HEK293 (cell line): ENCODE results near the gene CDC42SE2.
"Not testable (repeated sequence)": the region's sequence is repeated elsewhere in the genome, so short reads cannot be mapped to it uniquely, and the experiment has no call there.

Experiments used
- CTCF ChIA-PET: fragments of 350-600 bp; formaldehyde crosslinking; extraction: SDS; loops from one replicate; lab custom pipeline; 2021; ENCODE audit warnings: antibody characterized with exemption; lab: Yijun Ruan, JAX
- POLR2A ChIA-PET: fragments of 300-600 bp; formaldehyde crosslinking; extraction: SDS; loops from one replicate; lab custom pipeline; 2020; ENCODE audit warnings: antibody characterized with exemption, inconsistent platforms; lab: Yijun Ruan, JAX
- H3K27ac ChIP-seq: fragments of 200-500 bp; sonication (Bioruptor generic); 2 replicates; pipeline ENCODE4 v1.5.1; 2014; ENCODE audit warnings: low read depth, low read length, control low read depth, inconsistent platforms; ENCODE audit errors: extremely low read depth
- H3K36me3 ChIP-seq, 2 experiments: fragments of 200-500 bp in 1 of 2; sonication (Bioruptor generic) in 1 of 2; 1 replicate in 1 of 2; 2 replicates in 1 of 2; pipeline ENCODE4 v1.5.1; 2014 to 2017; ENCODE audit warnings: inconsistent platforms in 2 of 2, low read length in 2 of 2; ENCODE audit not compliant: control insufficient read depth in 2 of 2, insufficient read depth in 1 of 2
- H3K4me1 ChIP-seq: fragments of 200-500 bp; sonication (Bioruptor generic); 2 replicates; pipeline ENCODE4 v1.5.1; 2014; ENCODE audit warnings: mild to moderate bottlenecking, low read length, inconsistent platforms; ENCODE audit not compliant: control insufficient read depth, insufficient read depth
- H3K4me3 ChIP-seq: 2 replicates; pipeline ENCODE4 v1.5.1; 2011; ENCODE audit warnings: low read depth, mild to moderate bottlenecking, control low read depth, low read length, moderate library complexity
- H3K9me3 ChIP-seq: fragments of 200-500 bp; sonication (Bioruptor generic); 2 replicates; pipeline ENCODE4 v1.5.1; 2014; ENCODE audit warnings: low read depth, low read length, inconsistent platforms; ENCODE audit not compliant: control insufficient read depth, insufficient read depth
- GLI2 ChIP-seq: fragments of 450-650 bp; formaldehyde crosslinking; IDR thresholded peaks from 2 replicates; pipeline ENCODE4; 2017; ENCODE audit warnings: missing biosample characterization, missing genetic modification characterization, low read depth, borderline replicate concordance
- KLF10 ChIP-seq: fragments of 450-650 bp; IDR thresholded peaks from 2 replicates; pipeline ENCODE4 v1.5.1; 2018; ENCODE audit warnings: missing biosample characterization, mild to moderate bottlenecking, missing genetic modification characterization
- KLF17 ChIP-seq: fragments of 450-650 bp; formaldehyde crosslinking; IDR thresholded peaks from 2 replicates; pipeline ENCODE4 v1.5.1; 2016; ENCODE audit warnings: missing biosample characterization, missing genetic modification characterization
- PBX3 ChIP-seq: sonication (generic); formaldehyde crosslinking; IDR thresholded peaks from 2 replicates; pipeline ENCODE4 v1.8.1; 2022; ENCODE audit warnings: mild to moderate bottlenecking, moderate library complexity, missing genetic modification reagents
- REPIN1 ChIP-seq: fragments of 450-650 bp; formaldehyde crosslinking; IDR thresholded peaks from 2 replicates; pipeline ENCODE4 v1.5.1; 2017; ENCODE audit warnings: missing biosample characterization, missing genetic modification characterization, low read depth
- SP2 ChIP-seq: fragments of 450-650 bp; formaldehyde crosslinking; IDR thresholded peaks from 2 replicates; pipeline ENCODE4 v1.5.1; 2016; ENCODE audit warnings: missing biosample characterization, missing genetic modification characterization
- SP7 ChIP-seq: fragments of 450-650 bp; formaldehyde crosslinking; IDR thresholded peaks from 2 replicates; pipeline ENCODE4 v1.5.1; 2016; ENCODE audit warnings: missing biosample characterization, missing genetic modification characterization
- TRIM28 ChIP-seq: IDR thresholded peaks from 2 replicates; pipeline ENCODE4 v1.6.1; 2011; ENCODE audit warnings: low read length, control low read depth, borderline replicate concordance
- ZBTB48 ChIP-seq: fragments of 450-650 bp; formaldehyde crosslinking; IDR thresholded peaks from 2 replicates; pipeline ENCODE4 v1.5.1; 2016; ENCODE audit warnings: missing biosample characterization, missing genetic modification characterization
- ZFP37 ChIP-seq: fragments of 450-650 bp; formaldehyde crosslinking; IDR thresholded peaks from 2 replicates; pipeline ENCODE4 v1.5.1; 2016; ENCODE audit warnings: missing biosample characterization, missing genetic modification characterization
- ZNF16 ChIP-seq: fragments of 450-650 bp; formaldehyde crosslinking; IDR thresholded peaks from 2 replicates; pipeline ENCODE4 v1.5.1; 2016; ENCODE audit warnings: low read depth, missing biosample characterization, missing genetic modification characterization
- ZNF175 ChIP-seq: fragments of 450-650 bp; formaldehyde crosslinking; IDR thresholded peaks from 2 replicates; pipeline ENCODE4 v1.5.1; 2016; ENCODE audit warnings: missing biosample characterization, missing genetic modification characterization
- ZNF184 ChIP-seq: fragments of 450-650 bp; IDR thresholded peaks from 2 replicates; pipeline ENCODE4 v1.5.1; 2018; ENCODE audit warnings: missing biosample characterization, mild to moderate bottlenecking, missing genetic modification characterization
- ZNF211 ChIP-seq: fragments of 450-650 bp; formaldehyde crosslinking; IDR thresholded peaks from 2 replicates; pipeline ENCODE4 v1.5.1; 2016; ENCODE audit warnings: low read depth, missing biosample characterization, missing genetic modification characterization
- ZNF266 ChIP-seq: fragments of 450-650 bp; formaldehyde crosslinking; IDR thresholded peaks from 2 replicates; pipeline ENCODE4 v1.5.1; 2016; ENCODE audit warnings: missing biosample characterization, missing genetic modification characterization, low read depth
- ZNF274 ChIP-seq, 2 experiments: fragments of 200-500 bp in 1 of 2; fragments of 450-650 bp in 1 of 2; sonication (Bioruptor generic) in 1 of 2; formaldehyde crosslinking in 1 of 2; IDR thresholded peaks; 2 replicates each; pipeline versions ENCODE4 v1.5.1 to v1.6.1; 2014 to 2016; ENCODE audit warnings: borderline replicate concordance in 1 of 2, inconsistent platforms in 1 of 2, low read length in 1 of 2, missing biosample characterization in 1 of 2, missing genetic modification characterization in 1 of 2
- ZNF292 ChIP-seq: fragments of 450-650 bp; formaldehyde crosslinking; IDR thresholded peaks from 2 replicates; pipeline ENCODE4 v1.5.1; 2016; ENCODE audit warnings: low read depth, missing biosample characterization, missing genetic modification characterization, borderline replicate concordance
- ZNF350 ChIP-seq: fragments of 450-650 bp; formaldehyde crosslinking; IDR thresholded peaks from 2 replicates; pipeline ENCODE4 v1.5.0; 2017; ENCODE audit warnings: missing biosample characterization, mild to moderate bottlenecking, missing genetic modification characterization
- ZNF426 ChIP-seq: fragments of 450-650 bp; formaldehyde crosslinking; IDR thresholded peaks from 2 replicates; pipeline ENCODE4 v1.5.1; 2017; ENCODE audit warnings: missing biosample characterization, missing genetic modification characterization, mild to moderate bottlenecking, inconsistent platforms, moderate library complexity
- ZNF600 ChIP-seq: fragments of 450-650 bp; formaldehyde crosslinking; IDR thresholded peaks from 2 replicates; pipeline ENCODE4 v1.5.1; 2016; ENCODE audit warnings: missing biosample characterization, missing genetic modification characterization
- ZNF610 ChIP-seq: fragments of 450-650 bp; formaldehyde crosslinking; IDR thresholded peaks from 2 replicates; pipeline ENCODE4 v1.5.1; 2016; ENCODE audit warnings: missing biosample characterization, missing genetic modification characterization, borderline replicate concordance
- ZNF623 ChIP-seq: fragments of 450-650 bp; formaldehyde crosslinking; IDR thresholded peaks from 2 replicates; pipeline ENCODE4 v1.5.1; 2016; ENCODE audit warnings: missing biosample characterization, missing genetic modification characterization
- ZNF624 ChIP-seq: fragments of 450-650 bp; formaldehyde crosslinking; IDR thresholded peaks from 2 replicates; pipeline ENCODE4 v1.5.1; 2017; ENCODE audit warnings: missing biosample characterization, missing genetic modification characterization
- ZNF837 ChIP-seq: fragments of 450-650 bp; formaldehyde crosslinking; IDR thresholded peaks from 2 replicates; pipeline ENCODE4 v1.5.1; 2016; ENCODE audit warnings: missing biosample characterization, missing genetic modification characterization
- ZSCAN5A ChIP-seq: fragments of 450-650 bp; formaldehyde crosslinking; IDR thresholded peaks from 2 replicates; pipeline ENCODE4 v1.5.1; 2016; ENCODE audit warnings: missing biosample characterization, missing genetic modification characterization

CDC42SE2 gene

GRCh38 chr5:131329286-131329560 is 65.4 kb downstream of the CDC42SE2 start:
- POLR2A ChIA-PET: no interaction called here
- no peaks in the 10 kb centered on the region for H3K36me3 ChIP-seq

GRCh38 chr5:131330031-131330430 is 66.2 kb downstream of the CDC42SE2 start:
- CTCF ChIA-PET: no interaction called here
- no peak for TF ChIP-seq ZNF837 (tag by site-specific recombination)
- TF ChIP-seq ZNF211 (tag by site-specific recombination): no peak
- TF ChIP-seq ZFP37 (tag by site-specific recombination): no peak
- TF ChIP-seq ZNF624 (tag by site-specific recombination): no peak
- no peak for TF ChIP-seq ZNF426 (tag by site-specific recombination)
- no peak for TF ChIP-seq ZNF623 (tag by site-specific recombination)
- TF ChIP-seq KLF17 (tag by site-specific recombination): no peak
- POLR2A ChIA-PET: interaction anchor here (0.6 kb wide), 1 partner anchor 9 kb away, joined by 4 read pairs; no protein-coding TSS in a partner anchor
- no peak overlapping the region for H3K4me3 ChIP-seq
- no peaks in the 10 kb centered on the region for H3K36me3 ChIP-seq
- H3K9me3 ChIP-seq: no peaks in the 10 kb centered on the region
- H3K4me1 ChIP-seq: peaks cover 4% of the 10 kb centered on the region
- H3K27ac ChIP-seq: no peak overlapping the region

More at GRCh38 chr5:131329286-131329560, 65.4 kb downstream of the CDC42SE2 start:
- CTCF ChIA-PET: interaction anchor here (0.8 kb wide), 1 partner anchor 190 kb away, joined by 4 read pairs; no protein-coding TSS in a partner anchor
- H3K27ac ChIP-seq: no peak overlapping the region
- TF ChIP-seq ZSCAN5A (tag by site-specific recombination) (no peak), ZNF184 (tag by site-specific recombination) (no peak), PBX3 (no peak), ZNF350 (tag by site-specific recombination) (no peak), GLI2 (tag by site-specific recombination) (no peak), KLF17 (tag by site-specific recombination) (no peak), ZNF292 (tag by site-specific recombination) (no peak), ZNF600 (tag by site-specific recombination) (no peak), ZNF266 (tag by site-specific recombination) (no peak), REPIN1 (no peak), ZNF610 (tag by site-specific recombination) (no peak), ZNF274 (IDR thresholded peaks at IDR 0.05; ENCODE audit: low read length) (no peak), ZNF274 (tag by site-specific recombination; IDR thresholded peaks at IDR 0.05; ENCODE audit: borderline replicate concordance) (no peak), SP2 (no peak), TRIM28 (no peak), SP7 (tag by site-specific recombination) (no peak), ZNF16 (tag by site-specific recombination) (no peak), ZBTB48 (tag by site-specific recombination) (no peak), KLF10 (tag by site-specific recombination) (no peak), ZNF175 (tag by site-specific recombination) (no peak)
- TF ChIP-seq, all 188 proteins: peak for 0
- Histone ChIP-seq H3K9me3 (no peaks in the 10 kb centered on the region), H3K4me3 (no peak overlapping the region), H3K4me1 (peaks cover 4% of the 10 kb centered on the region)

GRCh38 chr5:131335756-131336155 is 71.9 kb downstream of the CDC42SE2 start:
- CTCF ChIA-PET, H3K27ac ChIP-seq, POLR2A ChIA-PET, H3K9me3 ChIP-seq, H3K36me3 ChIP-seq, H3K4me3 ChIP-seq, H3K4me1 ChIP-seq: not testable (repeated sequence)

- H3K4me3 ChIP-seq, POLR2A ChIA-PET, CTCF ChIA-PET, H3K4me1 ChIP-seq, H3K27ac ChIP-seq, H3K36me3 ChIP-seq, H3K9me3 ChIP-seq: not testable (repeated sequence)
These were observed 72.9 kb downstream of the CDC42SE2 start for GRCh38 chr5:131336801-131337200.
